ENCODE measurements around the gene VNN1. TPM values are rescaled to one million over a fixed set of nuclear protein-coding genes. Genes with fewer than 3 reads are reported as not detected.

Gene VNN1
- total and polyA plus RNA-seq, 2 donors (not counting 3 experiments of a cell fraction or from before 2014, with no cell fraction given), result not detected

DNA sequence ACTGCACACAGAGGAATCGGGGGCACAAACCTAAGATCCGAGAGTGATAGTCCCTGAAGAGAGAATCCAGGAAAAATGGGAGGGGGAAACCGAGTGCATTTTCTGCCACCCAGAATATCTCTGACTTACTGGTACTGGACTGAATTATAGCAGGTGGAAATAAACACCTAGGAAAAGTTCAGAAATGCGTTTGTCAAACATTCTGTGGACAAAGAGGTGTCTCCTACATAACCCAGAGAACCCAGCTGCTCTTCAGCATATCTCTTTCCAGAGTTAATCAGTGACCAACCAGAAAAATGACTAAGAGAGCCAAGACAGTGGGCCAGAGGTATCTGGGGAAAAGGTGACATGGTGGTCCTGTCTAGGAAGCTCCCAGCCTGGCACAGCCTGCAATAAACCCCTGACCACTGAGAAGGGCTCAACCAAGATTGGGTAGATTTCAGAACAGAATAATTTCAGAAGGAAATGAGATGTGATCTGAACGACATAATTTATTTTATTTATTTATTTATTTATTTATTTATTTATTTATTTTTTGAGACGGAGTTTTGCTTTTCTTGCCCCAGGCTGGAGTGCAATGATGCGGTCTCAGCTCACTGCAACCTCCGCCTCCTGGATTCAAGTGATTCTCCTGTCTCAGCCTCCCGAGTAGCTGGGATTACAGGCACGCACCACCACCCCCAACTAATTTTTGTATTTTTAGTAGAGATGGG, 6.0 kb upstream of the VNN1 start:
- ChIA-PET CTCF (no interaction called here), POLR2A (no interaction called here)
- FAIRE-seq (no peak), DNase-seq (ENCODE audit: low read depth, low spot score) (no peak)
- no peaks in the 10 kb centered on the region for H3K79me2 ChIP-seq (ENCODE audit: control insufficient read depth, insufficient read depth, low read length)
- H3K4me1 ChIP-seq (ENCODE audit: control insufficient read depth, extremely low read depth, insufficient read depth, low read length), result no peaks in the 10 kb centered on the region
- H4K20me1 ChIP-seq (replicated peaks; ENCODE audit: control insufficient read depth, extremely low read depth, insufficient read depth, low read length), result no peaks in the 10 kb centered on the region
- H3K9me3 ChIP-seq (replicated peaks; ENCODE audit: control insufficient read depth, insufficient read depth, low read length), result no peaks in the 10 kb centered on the region
- no peaks in the 10 kb centered on the region for H3K9me1 ChIP-seq (replicated peaks; ENCODE audit: control insufficient read depth, extremely low read depth, insufficient read depth, low read length)
- TF ChIP-seq GATA2 (IDR thresholded peaks at IDR 0.05; ENCODE audit: insufficient read depth, insufficient read length, low read depth, low read length) (no peak), POLR2A (IDR thresholded peaks at IDR 0.05; ENCODE audit: low read depth, low read length) (no peak), EZH2 (IDR thresholded peaks at IDR 0.05; ENCODE audit: borderline replicate concordance, low read depth, low read length, severe bottlenecking) (no peak), FOS (IDR thresholded peaks at IDR 0.05; ENCODE audit: borderline replicate concordance, insufficient read depth, low read length) (no peak), POLR2AphosphoS5 (IDR thresholded peaks at IDR 0.05; ENCODE audit: insufficient read depth, low read depth, low read length) (no peak), JUN (IDR thresholded peaks at IDR 0.05; ENCODE audit: borderline replicate concordance, insufficient read depth, insufficient read length, low read depth) (no peak), MYC (IDR thresholded peaks at IDR 0.05; ENCODE audit: low read depth, low read length) (no peak)
- TF ChIP-seq, protein P1, sequence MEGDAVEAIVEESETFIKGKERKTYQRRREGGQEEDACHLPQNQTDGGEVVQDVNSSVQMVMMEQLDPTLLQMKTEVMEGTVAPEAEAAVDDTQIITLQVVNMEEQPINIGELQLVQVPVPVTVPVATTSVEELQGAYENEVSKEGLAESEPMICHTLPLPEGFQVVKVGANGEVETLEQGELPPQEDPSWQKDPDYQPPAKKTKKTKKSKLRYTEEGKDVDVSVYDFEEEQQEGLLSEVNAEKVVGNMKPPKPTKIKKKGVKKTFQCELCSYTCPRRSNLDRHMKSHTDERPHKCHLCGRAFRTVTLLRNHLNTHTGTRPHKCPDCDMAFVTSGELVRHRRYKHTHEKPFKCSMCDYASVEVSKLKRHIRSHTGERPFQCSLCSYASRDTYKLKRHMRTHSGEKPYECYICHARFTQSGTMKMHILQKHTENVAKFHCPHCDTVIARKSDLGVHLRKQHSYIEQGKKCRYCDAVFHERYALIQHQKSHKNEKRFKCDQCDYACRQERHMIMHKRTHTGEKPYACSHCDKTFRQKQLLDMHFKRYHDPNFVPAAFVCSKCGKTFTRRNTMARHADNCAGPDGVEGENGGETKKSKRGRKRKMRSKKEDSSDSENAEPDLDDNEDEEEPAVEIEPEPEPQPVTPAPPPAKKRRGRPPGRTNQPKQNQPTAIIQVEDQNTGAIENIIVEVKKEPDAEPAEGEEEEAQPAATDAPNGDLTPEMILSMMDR (IDR thresholded peaks at IDR 0.05; ENCODE audit: extremely low read depth in 1 of 2, insufficient read depth in 1 of 2, low read depth in 1 of 2, low read length in 2 of 2), result no peak
- H3K27me3 ChIP-seq (ENCODE audit: control insufficient read depth in 2 of 2, insufficient read depth in 2 of 2, low read length in 2 of 2), result peaks cover 0 to 2% of the 10 kb centered on the region in 2 experiments
- intact Hi-C loops (cut with micrococcal nuclease) (no loop called here), dilution Hi-C loops (cut with MboI; ENCODE audit: extremely low pct_ligation_motif_present, low sequenced_read_pairs) (no loop called here)
- no peak overlapping the region for H2AFZ ChIP-seq (ENCODE audit: low read depth, low read length)
- H3K4me3 ChIP-seq (replicated peaks in 1 of 3; ENCODE audit: insufficient read depth in 1 of 3, low read depth in 1 of 3, low read length in 3 of 3), result no peak overlapping the region
- H3K4me2 ChIP-seq (ENCODE audit: insufficient read depth, low read length), result no peak overlapping the region
- H3K9ac ChIP-seq (replicated peaks; ENCODE audit: extremely low read depth, insufficient read depth, low read length), result no peak overlapping the region
- H3K27ac ChIP-seq (ENCODE audit: insufficient read depth, low read depth, low read length), result no peak overlapping the region
- H3K36me3 ChIP-seq (ENCODE audit: control insufficient read depth in 2 of 2, extremely low read depth in 1 of 2, insufficient read depth in 2 of 2, low read length in 2 of 2), result no peaks in the 10 kb centered on the region
- no TSS peak for BruUV-seq (replicated peaks)

Measured in endothelial cell of umbilical vein (primary cell).